ENCODE measurements around the gene RIBC2. TPM values are rescaled to one million over a fixed set of nuclear protein-coding genes. Genes with fewer than 3 reads are reported as not detected.

Gene RIBC2
- total and polyA plus RNA-seq, 4 donors: 0.25 to 1.5 TPM; not detected in 2

GRCh38 chr22:45429424-45429823, 15.9 kb downstream of the RIBC2 start (continued):
- TF ChIP-seq REST (IDR thresholded peaks at IDR 0.05) (no peak), FOXA1 (IDR thresholded peaks at IDR 0.05) (no peak), YY1 (IDR thresholded peaks at IDR 0.05) (no peak), JUND (IDR thresholded peaks at IDR 0.05) (no peak)

DNA sequence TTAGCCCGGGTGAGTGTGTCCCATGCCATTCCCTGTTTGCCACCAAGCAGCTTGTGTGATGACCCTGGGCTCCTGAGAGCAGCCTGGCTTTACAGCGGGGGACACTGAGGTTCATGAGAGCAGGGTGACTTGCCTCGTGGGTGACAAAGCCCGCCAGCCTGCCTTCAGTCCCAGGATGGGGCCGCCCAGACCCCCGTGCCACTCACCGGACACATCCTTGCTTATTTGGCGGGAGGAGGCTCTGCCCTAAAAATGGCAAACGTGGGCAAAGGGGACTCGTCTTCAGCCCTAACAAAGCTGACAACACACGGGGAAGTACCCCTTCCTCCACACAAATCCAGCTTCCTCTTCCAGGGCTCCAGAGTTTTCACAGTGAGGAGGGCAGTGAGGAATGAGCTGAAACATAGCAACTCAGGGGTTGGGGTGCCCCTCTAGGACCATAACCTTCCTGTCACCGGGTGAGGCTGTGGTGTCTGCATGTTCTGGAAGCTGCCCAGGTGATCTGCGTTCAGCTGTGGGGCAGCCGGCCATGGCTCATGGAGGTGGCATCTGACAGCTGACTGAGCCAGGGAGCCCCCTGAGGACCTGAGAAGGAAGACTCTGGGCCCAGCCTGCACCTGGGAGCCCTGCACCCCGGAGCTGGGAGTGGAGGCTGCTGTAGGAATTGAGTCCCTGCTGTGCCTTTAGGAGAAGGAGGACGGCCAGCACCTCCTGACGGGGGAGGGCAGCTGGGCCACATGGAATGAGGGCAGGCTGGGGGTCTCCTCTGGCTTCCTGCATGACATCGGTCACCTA, 16.7 kb downstream of the RIBC2 start:
- Histone ChIP-seq H3K27me3 (ENCODE audit: control insufficient read depth in 4 of 4, insufficient read depth in 4 of 4, low read length in 3 of 4) (no peaks in the 10 kb centered on the region), H3K4me3 (ENCODE audit: low read depth in 1 of 3, low read length in 3 of 3) (no peak overlapping the region), H3K27ac (ENCODE audit: low read depth in 1 of 2, low read length in 2 of 2) (no peak overlapping the region), H3K9me3 (ENCODE audit: control insufficient read depth in 4 of 4, low read length in 3 of 4) (no peaks in the 10 kb centered on the region), H3K9ac (ENCODE audit: low read depth in 1 of 2, low read length in 2 of 2) (no peak overlapping the region), H3K36me3 (ENCODE audit: control insufficient read depth in 4 of 4, insufficient read depth in 3 of 4, low read depth in 1 of 4, low read length in 3 of 4) (no peaks in the 10 kb centered on the region), H3K4me1 (ENCODE audit: control insufficient read depth in 4 of 4, insufficient read depth in 4 of 4, low read length in 3 of 4) (no peaks in the 10 kb centered on the region)
- WGBS: 91% methylated on average over 18 of the region's 18 CpGs
- no peak for DNase-seq (ENCODE audit: low spot score)
- TF ChIP-seq FOXA2 (IDR thresholded peaks at IDR 0.05) (no peak), RAD21 (IDR thresholded peaks at IDR 0.05) (no peak), RXRA (IDR thresholded peaks at IDR 0.05) (no peak), SP1 (IDR thresholded peaks at IDR 0.05) (no peak)
- TF ChIP-seq, protein P1, sequence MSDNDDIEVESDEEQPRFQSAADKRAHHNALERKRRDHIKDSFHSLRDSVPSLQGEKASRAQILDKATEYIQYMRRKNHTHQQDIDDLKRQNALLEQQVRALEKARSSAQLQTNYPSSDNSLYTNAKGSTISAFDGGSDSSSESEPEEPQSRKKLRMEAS (IDR thresholded peaks at IDR 0.05): no peak

- Histone ChIP-seq H3K27me3 (ENCODE audit: control insufficient read depth in 4 of 4, insufficient read depth in 4 of 4, low read length in 3 of 4) (no peaks in the 10 kb centered on the region), H3K9me3 (ENCODE audit: control insufficient read depth in 4 of 4, low read length in 3 of 4) (no peaks in the 10 kb centered on the region), H3K9ac (ENCODE audit: low read depth in 1 of 2, low read length in 2 of 2) (no peak overlapping the region), H3K27ac (ENCODE audit: low read depth in 1 of 2, low read length in 2 of 2) (no peak overlapping the region), H3K36me3 (ENCODE audit: control insufficient read depth in 4 of 4, insufficient read depth in 3 of 4, low read depth in 1 of 4, low read length in 3 of 4) (no peaks in the 10 kb centered on the region), H3K4me3 (ENCODE audit: low read depth in 1 of 3, low read length in 3 of 3) (no peak overlapping the region), H3K4me1 (ENCODE audit: control insufficient read depth in 4 of 4, insufficient read depth in 4 of 4, low read length in 3 of 4) (peaks cover 0 to 4% (median 2%) of the 10 kb centered on the region in 4 donors)
- TF ChIP-seq FOXA2 (IDR thresholded peaks at IDR 0.05) (no peak), NR2F2 (IDR thresholded peaks at IDR 0.05) (no peak), JUND (IDR thresholded peaks at IDR 0.05) (no peak), TAF1 (conservative IDR thresholded peaks at IDR 0.05) (no peak), FOXA1 (IDR thresholded peaks at IDR 0.05) (no peak), RAD21 (IDR thresholded peaks at IDR 0.05) (no peak), EGR1 (IDR thresholded peaks at IDR 0.05; ENCODE audit: low read depth in 2 of 2) (no peak), SP1 (IDR thresholded peaks at IDR 0.05) (no peak), ZBTB33 (IDR thresholded peaks at IDR 0.05) (no peak), HNF4A (conservative IDR thresholded peaks at IDR 0.05) (no peak), GABPA (IDR thresholded peaks at IDR 0.05 in 1 of 2, conservative IDR thresholded peaks at IDR 0.05 in 1 of 2) (no peak), ATF3 (IDR thresholded peaks at IDR 0.05) (no peak)
- TF ChIP-seq, protein P1 (IDR thresholded peaks at IDR 0.05): no peak
- TF ChIP-seq, protein P2, sequence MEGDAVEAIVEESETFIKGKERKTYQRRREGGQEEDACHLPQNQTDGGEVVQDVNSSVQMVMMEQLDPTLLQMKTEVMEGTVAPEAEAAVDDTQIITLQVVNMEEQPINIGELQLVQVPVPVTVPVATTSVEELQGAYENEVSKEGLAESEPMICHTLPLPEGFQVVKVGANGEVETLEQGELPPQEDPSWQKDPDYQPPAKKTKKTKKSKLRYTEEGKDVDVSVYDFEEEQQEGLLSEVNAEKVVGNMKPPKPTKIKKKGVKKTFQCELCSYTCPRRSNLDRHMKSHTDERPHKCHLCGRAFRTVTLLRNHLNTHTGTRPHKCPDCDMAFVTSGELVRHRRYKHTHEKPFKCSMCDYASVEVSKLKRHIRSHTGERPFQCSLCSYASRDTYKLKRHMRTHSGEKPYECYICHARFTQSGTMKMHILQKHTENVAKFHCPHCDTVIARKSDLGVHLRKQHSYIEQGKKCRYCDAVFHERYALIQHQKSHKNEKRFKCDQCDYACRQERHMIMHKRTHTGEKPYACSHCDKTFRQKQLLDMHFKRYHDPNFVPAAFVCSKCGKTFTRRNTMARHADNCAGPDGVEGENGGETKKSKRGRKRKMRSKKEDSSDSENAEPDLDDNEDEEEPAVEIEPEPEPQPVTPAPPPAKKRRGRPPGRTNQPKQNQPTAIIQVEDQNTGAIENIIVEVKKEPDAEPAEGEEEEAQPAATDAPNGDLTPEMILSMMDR (IDR thresholded peaks at IDR 0.05; ENCODE audit: low read depth, low read length, missing input control): no peak
- no peak for DNase-seq (ENCODE audit: low spot score)
- 96% methylated on average over 19 of the region's 19 CpGs for WGBS
Measured at GRCh38 chr22:45430871-45431270, 17.4 kb downstream of the RIBC2 start.
